HepG2 (cell line): ENCODE results near the gene SETD3. TPM values are rescaled to one million over a fixed set of nuclear protein-coding genes. Genes with fewer than 3 reads are reported as not detected.

Source experiments
- CREM ChIP-seq, 2 experiments: sonication (generic) in 1 of 2; formaldehyde crosslinking in 1 of 2; IDR thresholded peaks; 2 replicates each; pipeline versions ENCODE4 v1.4.0 to v1.6.1; 2016 to 2020; ENCODE audit warnings: antibody characterized with exemption in 1 of 2, mild to moderate bottlenecking in 1 of 2, missing genetic modification reagents in 1 of 2
- DR1 ChIP-seq: sonication (generic); formaldehyde crosslinking; IDR thresholded peaks from 2 replicates; pipeline ENCODE4 v1.8.0; 2021; ENCODE audit warnings: mild to moderate bottlenecking, missing genetic modification reagents, inconsistent platforms
- ELF1 ChIP-seq: sonication (generic); formaldehyde crosslinking; IDR thresholded peaks from 2 replicates; pipeline ENCODE4 v1.4.0; 2020; ENCODE audit warnings: missing genetic modification reagents
- ESRRA ChIP-seq: sonication (generic); formaldehyde crosslinking; IDR thresholded peaks from 2 replicates; pipeline ENCODE4 v1.5.1; 2020; ENCODE audit warnings: mild to moderate bottlenecking, low read depth, missing genetic modification reagents
- GABPA ChIP-seq, 2 experiments: IDR thresholded peaks; 2 replicates each; pipeline ENCODE4 v1.6.1; 2011 to 2016; ENCODE audit warnings: low read depth in 2 of 2, low read length in 1 of 2, missing biosample characterization in 1 of 2, missing genetic modification characterization in 1 of 2
- KAT7 ChIP-seq: IDR thresholded peaks from 2 replicates; pipeline ENCODE4 v1.6.1; 2018; ENCODE audit warnings: borderline replicate concordance, missing compliant biosample characterization
- MBNL3 ChIP-seq: fragments of 250-450 bp; sonication (Bioruptor Pico); conservative IDR thresholded peaks from 2 replicates; pipeline ENCODE4 v1.8.0; 2022; ENCODE audit warnings: mild to moderate bottlenecking, inconsistent platforms
- RBFOX2 ChIP-seq: fragments of 200-400 bp; formaldehyde crosslinking; IDR thresholded peaks from 2 replicates; pipeline ENCODE4 v1.6.1; 2017; ENCODE audit warnings: low read depth, mild to moderate bottlenecking, low read length
- SIN3B ChIP-seq: fragments of 150-350 bp; IDR thresholded peaks from 2 replicates; pipeline ENCODE4 v1.6.1; 2014; ENCODE audit warnings: low read length
- SMARCE1 ChIP-seq: fragments of 450-650 bp; IDR thresholded peaks from 2 replicates; pipeline ENCODE4 v1.6.1; 2017; ENCODE audit warnings: borderline replicate concordance
- SNAI1 ChIP-seq: sonication (generic); formaldehyde crosslinking; IDR thresholded peaks from 2 replicates; pipeline ENCODE4 v1.5.0; 2020; ENCODE audit warnings: mild to moderate bottlenecking, missing genetic modification reagents, borderline replicate concordance
- SP4 ChIP-seq: sonication (generic); formaldehyde crosslinking; IDR thresholded peaks from 2 replicates; pipeline ENCODE4 v1.8.1; 2023; ENCODE audit warnings: mild to moderate bottlenecking, missing genetic modification reagents
- SPEN ChIP-seq: sonication (generic); formaldehyde crosslinking; IDR thresholded peaks from 2 replicates; pipeline ENCODE4 v1.5.1; 2020; ENCODE audit warnings: low read depth, mild to moderate bottlenecking, missing genetic modification reagents
- STAG1 ChIP-seq: sonication (generic); formaldehyde crosslinking; IDR thresholded peaks from 2 replicates; pipeline ENCODE4 v1.4.0; 2020; ENCODE audit warnings: missing genetic modification reagents
- ZBTB42 ChIP-seq: sonication (generic); formaldehyde crosslinking; IDR thresholded peaks from 2 replicates; pipeline ENCODE4 v1.5.0; 2020; ENCODE audit warnings: mild to moderate bottlenecking, missing genetic modification reagents
- ZNF317 ChIP-seq: sonication (generic); formaldehyde crosslinking; IDR thresholded peaks from 2 replicates; pipeline ENCODE4 v1.5.0; 2020; ENCODE audit warnings: mild to moderate bottlenecking, missing genetic modification reagents
- ZNF510 ChIP-seq: sonication (generic); formaldehyde crosslinking; IDR thresholded peaks from 2 replicates; pipeline ENCODE4 v1.4.0; 2020; ENCODE audit warnings: low read depth, mild to moderate bottlenecking, missing genetic modification reagents
- ZNF639 ChIP-seq: conservative IDR thresholded peaks from 2 replicates; pipeline ENCODE4 v1.6.1; 2018; ENCODE audit warnings: missing genetic modification reagents
- ZNF646 ChIP-seq: sonication (generic); formaldehyde crosslinking; IDR thresholded peaks from 2 replicates; pipeline ENCODE4 v1.9.0; 2021; ENCODE audit warnings: mild to moderate bottlenecking, missing genetic modification reagents
- ZNF788 ChIP-seq: sonication (generic); formaldehyde crosslinking; IDR thresholded peaks from 2 replicates; pipeline ENCODE4 v1.5.0; 2020; ENCODE audit warnings: mild to moderate bottlenecking, missing genetic modification reagents, borderline replicate concordance
- ZNF891 ChIP-seq: sonication (generic); formaldehyde crosslinking; IDR thresholded peaks from 2 replicates; pipeline ENCODE4 v1.5.0; 2020; ENCODE audit warnings: mild to moderate bottlenecking, missing genetic modification reagents
- ZSCAN12 ChIP-seq: sonication (generic); formaldehyde crosslinking; IDR thresholded peaks from 2 replicates; pipeline ENCODE4 v1.9.0; 2021; ENCODE audit warnings: mild to moderate bottlenecking, missing genetic modification reagents
- polyA plus RNA-seq, 8 experiments: library from polyadenylated mRNA; depleted of rRNA in 3 of 8; stranded (reverse) in 7 of 8; unstranded in 1 of 8; fragments of >200 nt; fragmentation: Illumina TruSeq in 4 of 8; extraction: Trizol in 4 of 8; gene quantifications; 2 replicates each; pipeline versions ENCODE4 v1.2.1 to v1.2.3, GENCODE V29; 2011 to 2016; ENCODE audit warnings: low read depth in 4 of 8, missing spikeins in 1 of 8, mixed read lengths in 1 of 8; ENCODE audit not compliant: insufficient read depth in 1 of 8
- total RNA-seq, 5 experiments: library from RNA; depleted of rRNA; stranded (reverse); fragments of >200 nt; fragmentation: Illumina TruSeq; extraction: Trizol; gene quantifications; 2 replicates each; pipeline ENCODE4 v1.2.3, GENCODE V29; 2016; ENCODE audit warnings: low read depth in 1 of 5

SETD3 gene
- total and polyA plus RNA-seq, 2 of the 13 experiments (the other 11 are each of a cell fraction or from before 2014, with no cell fraction given), result 30.3 to 67.1 TPM

- TF ChIP-seq ZNF646 (CRISPR knock-in tag) (0 out of 2 replicates have a peak, but pooled peaks have one; percentile 2), SMARCE1 (no peak), CREM (IDR thresholded peaks at IDR 0.05) (peak; percentile 99), CREM (CRISPR knock-in tag; IDR thresholded peaks at IDR 0.05) (peak; percentile 92), STAG1 (no peak), KAT7 (0 out of 2 replicates have a peak, but pooled peaks have one; percentile 29), SP4 (CRISPR knock-in tag) (peak; percentile 98), RBFOX2 (peak; percentile 74), GABPA (IDR thresholded peaks at IDR 0.05; ENCODE audit: low read depth, low read length) (peak; percentile 70), GABPA (CRISPR knock-in tag; IDR thresholded peaks at IDR 0.05; ENCODE audit: low read depth) (peak; percentile 92), ELF1 (CRISPR knock-in tag) (peak; percentile 75), SIN3B (peak; percentile 95), ZBTB42 (CRISPR knock-in tag) (no peak), ZSCAN12 (CRISPR knock-in tag) (no peak), ZNF510 (CRISPR knock-in tag) (0 out of 2 replicates have a peak, but pooled peaks have one; percentile 68), ZNF891 (CRISPR knock-in tag) (0 out of 2 replicates have a peak, but pooled peaks have one; percentile 62), SNAI1 (peak; percentile 55; the same call in 1 of the 2 replicates), ZNF639 (CRISPR knock-in tag) (peak; percentile 94), DR1 (CRISPR knock-in tag) (peak; percentile 94), ZNF317 (CRISPR knock-in tag) (peak; percentile 53), ESRRA (CRISPR knock-in tag) (no peak), ZNF788 (CRISPR knock-in tag) (peak; percentile 48; the same call in 1 of the 2 replicates), SPEN (CRISPR knock-in tag) (0 out of 2 replicates have a peak, but pooled peaks have one; percentile 40), MBNL3 (CRISPR knock-in tag) (no peak)
Observed at GRCh38 chr14:99480917-99481744, 472 bp upstream of the SETD3 start, which contains the start of gene CCNK (continued).
